Measurements from ENCODE around the gene BRD1.
A peak's percentile ranks its signal among the peaks of the same experiment; 100 is the strongest.
"Not testable (repeated sequence)": the region's sequence is repeated elsewhere in the genome, so short reads cannot be mapped to it uniquely, and the experiment has no call there.

Gene BRD1

GRCh38 chr22:49781886-49782285, 45.8 kb downstream of the BRD1 start:
- DNase-seq = not testable (repeated sequence)

DNA sequence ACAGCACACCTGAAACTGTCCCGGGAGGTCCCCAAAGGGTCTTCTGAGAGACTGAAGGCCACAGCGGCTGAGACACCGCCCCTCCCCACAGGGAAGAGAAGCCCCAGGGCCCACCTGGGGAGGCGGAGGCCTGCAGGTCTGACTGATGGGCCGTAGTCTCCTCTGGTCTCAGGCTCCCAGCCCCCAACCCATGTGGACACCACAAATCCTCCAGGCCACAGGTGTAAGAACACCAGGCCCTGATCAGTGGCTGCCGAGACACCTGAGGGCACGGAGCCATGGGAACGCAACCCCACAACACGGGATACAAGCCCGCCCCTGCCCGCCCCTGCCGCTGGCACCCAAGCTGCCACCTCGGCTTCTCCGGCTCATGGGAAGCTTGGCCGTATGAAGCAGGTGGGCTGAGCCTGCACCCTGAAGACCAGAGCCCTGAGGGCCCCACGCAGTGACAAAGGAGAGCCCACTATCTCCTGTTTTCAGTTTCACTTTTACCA, 46.3 kb downstream of the BRD1 start:
- no peak for DNase-seq

GRCh38 chr22:49780698-49781288, 46.9 kb downstream of the BRD1 start:
- no peak for DNase-seq

GRCh38 chr22:49779853-49780697, 47.6 kb downstream of the BRD1 start:
- peak; percentile 56 to 79 for DNase-seq

- no peak for DNase-seq
Measured at GRCh38 chr22:49779211-49779610, 48.5 kb downstream of the BRD1 start.

- DNase-seq = no peak
Measured at GRCh38 chr22:49777569-49778249, 50.0 kb downstream of the BRD1 start.

- no peak for DNase-seq
Measured at GRCh38 chr22:49776891-49777290, 50.8 kb downstream of the BRD1 start.

DNA sequence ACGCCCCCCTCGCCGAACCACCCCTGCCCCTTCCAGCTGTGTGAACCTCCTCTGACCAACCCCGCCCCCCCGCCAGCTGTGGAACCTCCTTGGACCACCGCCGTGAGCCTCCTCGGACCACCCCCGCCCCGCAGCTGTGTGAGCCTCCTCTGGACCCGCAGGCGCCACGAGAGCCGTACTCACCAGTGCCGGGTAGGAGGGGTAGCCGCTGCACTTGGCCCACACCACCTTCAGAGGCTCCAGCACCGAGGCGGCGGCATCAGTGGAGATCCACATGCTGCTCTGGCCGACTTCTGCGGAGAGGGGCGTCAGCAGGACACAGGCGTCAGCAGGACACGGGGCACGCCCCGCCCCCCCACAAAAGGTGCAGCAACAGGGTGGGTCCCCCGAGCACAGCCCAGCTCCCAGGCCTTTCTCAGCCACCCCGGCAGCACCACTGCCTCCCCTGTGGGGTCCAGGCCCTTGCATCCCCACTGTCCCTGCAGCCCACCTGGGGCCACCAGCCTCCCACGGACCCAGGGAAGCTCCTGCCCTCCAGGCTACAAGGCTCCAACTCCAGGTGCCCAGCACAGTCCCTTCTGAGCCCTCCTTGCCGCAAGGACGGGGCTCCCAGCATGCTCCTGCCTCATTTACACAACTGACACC, 51.7 kb downstream of the BRD1 start:
- DNase-seq = no peak

DNA sequence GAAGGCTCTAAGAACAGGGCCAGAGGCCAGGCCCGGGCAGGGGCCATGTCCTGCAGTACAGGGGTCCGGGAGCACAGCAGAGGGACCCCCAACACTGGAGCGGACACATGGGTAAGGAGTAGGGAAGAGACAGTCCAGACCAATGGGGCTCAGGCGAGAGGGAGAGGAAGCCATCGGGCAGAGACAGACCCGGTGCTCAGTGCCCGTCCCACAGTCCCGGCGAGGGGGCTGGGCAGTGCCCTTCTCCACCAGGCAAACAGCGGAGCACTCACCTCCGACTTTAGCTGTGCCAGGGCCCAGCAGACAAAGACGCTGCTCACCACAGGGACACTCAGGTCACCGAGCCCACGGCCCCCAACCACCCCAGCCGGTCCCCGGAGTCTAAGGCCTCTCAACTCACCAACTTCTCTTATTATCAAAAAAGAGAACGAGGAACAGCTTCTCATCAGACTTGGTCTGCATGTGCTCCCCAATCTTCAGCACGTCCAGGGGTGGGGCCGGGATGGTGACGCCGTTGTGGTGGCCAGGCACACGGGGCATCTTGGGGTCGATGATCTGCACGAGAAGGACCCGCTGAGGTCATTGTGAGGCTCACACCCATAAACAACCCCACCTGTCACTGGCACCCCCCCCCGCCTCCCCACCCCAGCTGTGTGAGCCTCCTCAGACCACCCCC, 52.3 kb downstream of the BRD1 start:
- no peak for DNase-seq

DNA sequence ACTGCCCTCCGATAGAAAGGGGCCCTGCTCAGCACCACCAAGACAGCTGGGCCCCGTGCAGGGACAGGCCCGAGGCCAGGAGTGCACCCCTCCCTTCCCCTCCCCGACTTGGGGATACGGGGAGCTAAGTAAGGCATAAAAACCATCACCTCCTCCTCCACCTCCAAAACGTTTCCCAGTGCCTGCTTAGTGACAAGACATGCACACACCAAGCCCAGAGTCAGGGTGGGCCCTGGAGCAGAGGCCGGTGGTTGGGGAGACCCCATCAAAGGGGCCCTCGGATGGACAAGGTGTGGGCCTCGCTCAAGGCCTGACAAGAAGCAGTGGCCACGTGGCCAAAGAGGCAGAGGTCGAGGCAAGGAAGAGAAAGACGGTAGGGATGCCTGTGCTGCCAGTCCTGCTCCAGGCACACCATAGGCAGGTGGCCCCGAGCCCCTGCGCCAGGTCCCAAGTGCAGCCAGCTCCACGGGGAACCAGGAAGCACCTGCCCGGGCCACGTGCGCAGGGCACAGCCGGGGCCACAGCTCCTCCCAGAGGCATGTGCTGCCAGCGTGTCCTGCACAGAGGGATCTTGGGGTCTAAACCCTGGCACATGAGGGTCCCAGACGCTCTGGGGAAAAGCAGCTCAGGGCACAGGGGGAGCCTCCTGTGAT, 53.0 kb downstream of the BRD1 start:
- no peak for DNase-seq

GRCh38 chr22:49774046-49774445, 53.6 kb downstream of the BRD1 start:
- DNase-seq = no peak

GRCh38 chr22:49773531-49773930, 54.1 kb downstream of the BRD1 start:
- DNase-seq = no peak

DNA sequence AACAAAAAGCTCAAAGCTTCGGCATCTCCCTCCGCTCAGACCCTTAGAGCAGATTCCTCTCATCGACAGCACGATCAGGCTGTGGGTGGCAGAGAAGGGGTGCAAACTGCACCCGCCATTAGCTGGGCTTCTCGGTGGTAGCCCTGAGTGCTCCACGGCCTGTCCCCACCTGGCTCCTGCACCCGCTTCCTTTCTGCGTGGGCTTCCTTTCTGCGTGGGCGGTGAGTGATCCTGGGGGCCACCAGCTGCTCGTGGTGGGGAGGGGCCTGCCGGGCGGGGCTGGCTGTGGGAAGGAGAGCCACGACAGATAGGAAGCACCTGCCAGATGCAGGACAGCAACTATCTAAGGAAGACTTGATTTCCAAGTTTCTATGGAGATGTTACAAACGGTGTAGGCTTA, 55.0 kb downstream of the BRD1 start:
- DNase-seq = no peak

DNA sequence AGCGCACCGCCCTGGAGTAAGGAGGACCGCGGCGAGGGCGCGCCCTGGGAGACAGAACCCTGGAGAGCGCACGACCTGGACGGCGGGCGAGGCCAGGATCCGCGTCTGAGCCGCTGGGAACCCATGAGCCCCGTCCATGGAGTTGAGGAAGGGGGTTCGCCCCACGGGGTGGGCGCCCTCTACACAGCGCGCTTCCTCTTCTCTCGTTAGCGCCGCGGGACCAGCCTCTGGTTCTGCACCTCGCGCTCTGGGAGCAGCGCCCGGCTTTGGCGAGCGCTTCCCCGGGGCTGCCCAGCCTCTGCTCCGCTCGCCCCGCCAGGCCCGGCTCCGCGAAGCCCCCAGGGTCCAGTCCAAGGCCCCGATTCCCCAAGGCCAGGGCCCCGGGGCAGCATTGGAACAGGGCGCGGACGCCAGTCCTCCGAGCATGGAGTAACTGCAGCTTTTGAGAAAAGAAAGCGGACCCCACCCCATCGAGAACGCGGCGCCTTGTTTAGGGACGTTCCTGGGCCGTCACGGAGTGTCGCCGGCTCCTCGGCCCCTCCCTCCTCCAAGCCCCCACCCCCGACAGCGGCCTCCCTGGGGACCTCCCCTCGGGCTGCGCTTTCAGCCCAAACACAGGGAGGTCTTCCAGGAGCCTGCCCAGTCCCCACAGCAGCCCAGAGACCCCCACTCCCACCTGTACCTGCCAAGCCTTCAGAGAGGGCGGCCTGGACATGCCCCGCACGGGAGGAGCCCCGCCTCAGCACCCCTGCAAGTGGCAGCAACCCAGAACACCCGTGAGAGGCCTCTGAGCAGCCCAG, 56.2 kb downstream of the BRD1 start:
- DNase-seq = no peak

- DNase-seq = no peak
Measured at GRCh38 chr22:49770547-49771265, 57.0 kb downstream of the BRD1 start.

- DNase-seq = no peak
Measured at GRCh38 chr22:49769691-49770546, 57.8 kb downstream of the BRD1 start.

- no peak for DNase-seq
Measured at GRCh38 chr22:49768951-49769690, 58.6 kb downstream of the BRD1 start.

- no peak for DNase-seq
Measured at GRCh38 chr22:49768077-49768910, 59.4 kb downstream of the BRD1 start.

Data from inflammatory macrophage (primary cell).